GM12875 (cell line): ENCODE results near the gene TNFAIP6.

Source experiments
- H3K4me3 ChIP-seq: one replicate; pipeline ENCODE4 v1.5.1; 2011; ENCODE audit warnings: low read depth, low read length, control low read depth
- TF ChIP-seq, protein P1 (sequence below): IDR thresholded peaks from 2 replicates; pipeline ENCODE4 v1.5.1; 2011; ENCODE audit warnings: low read depth, mild to moderate bottlenecking, control low read depth, inconsistent platforms, low read length, moderate library complexity, borderline replicate concordance; ENCODE audit not compliant: insufficient read depth

Gene TNFAIP6

DNA sequence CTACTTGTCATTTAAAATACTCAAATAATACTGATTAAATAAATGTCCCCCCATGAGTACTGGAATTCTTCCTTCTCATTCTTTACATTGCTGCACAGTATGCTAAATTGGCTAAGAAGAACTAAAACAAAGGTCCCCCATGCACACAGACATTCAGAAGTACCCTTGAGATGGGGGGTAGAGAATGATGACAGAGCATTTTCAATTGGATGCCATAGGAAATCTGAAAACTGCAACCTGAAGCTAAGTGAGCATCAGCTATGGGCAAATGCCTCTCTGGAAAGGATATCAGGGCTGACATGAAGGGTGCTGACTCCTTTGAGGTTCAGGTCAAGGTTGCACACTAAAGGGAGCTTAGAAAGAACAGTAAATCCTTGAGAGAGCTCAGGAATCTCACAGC, 10.1 kb upstream of the TNFAIP6 start:
- no peak overlapping the region for H3K4me3 ChIP-seq
- TF ChIP-seq, protein P1, sequence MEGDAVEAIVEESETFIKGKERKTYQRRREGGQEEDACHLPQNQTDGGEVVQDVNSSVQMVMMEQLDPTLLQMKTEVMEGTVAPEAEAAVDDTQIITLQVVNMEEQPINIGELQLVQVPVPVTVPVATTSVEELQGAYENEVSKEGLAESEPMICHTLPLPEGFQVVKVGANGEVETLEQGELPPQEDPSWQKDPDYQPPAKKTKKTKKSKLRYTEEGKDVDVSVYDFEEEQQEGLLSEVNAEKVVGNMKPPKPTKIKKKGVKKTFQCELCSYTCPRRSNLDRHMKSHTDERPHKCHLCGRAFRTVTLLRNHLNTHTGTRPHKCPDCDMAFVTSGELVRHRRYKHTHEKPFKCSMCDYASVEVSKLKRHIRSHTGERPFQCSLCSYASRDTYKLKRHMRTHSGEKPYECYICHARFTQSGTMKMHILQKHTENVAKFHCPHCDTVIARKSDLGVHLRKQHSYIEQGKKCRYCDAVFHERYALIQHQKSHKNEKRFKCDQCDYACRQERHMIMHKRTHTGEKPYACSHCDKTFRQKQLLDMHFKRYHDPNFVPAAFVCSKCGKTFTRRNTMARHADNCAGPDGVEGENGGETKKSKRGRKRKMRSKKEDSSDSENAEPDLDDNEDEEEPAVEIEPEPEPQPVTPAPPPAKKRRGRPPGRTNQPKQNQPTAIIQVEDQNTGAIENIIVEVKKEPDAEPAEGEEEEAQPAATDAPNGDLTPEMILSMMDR, result no peak

DNA sequence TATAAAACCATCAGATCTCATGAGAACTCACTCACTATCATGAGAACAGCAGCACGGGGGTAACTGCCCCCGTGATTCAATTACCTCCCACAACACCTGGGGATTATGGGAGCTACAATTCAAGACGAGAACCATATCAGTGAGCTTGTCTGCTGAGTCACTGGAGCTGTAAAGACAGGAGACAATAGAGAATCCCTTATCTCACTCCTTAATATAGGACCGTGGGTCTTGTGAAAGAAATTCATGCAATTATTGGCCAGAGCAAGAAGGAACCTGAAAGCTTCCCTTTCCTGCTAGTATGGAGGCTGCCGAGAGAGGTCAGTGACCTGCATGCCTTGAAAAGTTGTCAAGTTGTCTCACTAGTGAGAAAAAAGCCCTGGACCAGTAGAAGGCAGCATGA, 9.5 kb upstream of the TNFAIP6 start:
- TF ChIP-seq, protein P1, result no peak
- H3K4me3 ChIP-seq, result no peak overlapping the region

DNA sequence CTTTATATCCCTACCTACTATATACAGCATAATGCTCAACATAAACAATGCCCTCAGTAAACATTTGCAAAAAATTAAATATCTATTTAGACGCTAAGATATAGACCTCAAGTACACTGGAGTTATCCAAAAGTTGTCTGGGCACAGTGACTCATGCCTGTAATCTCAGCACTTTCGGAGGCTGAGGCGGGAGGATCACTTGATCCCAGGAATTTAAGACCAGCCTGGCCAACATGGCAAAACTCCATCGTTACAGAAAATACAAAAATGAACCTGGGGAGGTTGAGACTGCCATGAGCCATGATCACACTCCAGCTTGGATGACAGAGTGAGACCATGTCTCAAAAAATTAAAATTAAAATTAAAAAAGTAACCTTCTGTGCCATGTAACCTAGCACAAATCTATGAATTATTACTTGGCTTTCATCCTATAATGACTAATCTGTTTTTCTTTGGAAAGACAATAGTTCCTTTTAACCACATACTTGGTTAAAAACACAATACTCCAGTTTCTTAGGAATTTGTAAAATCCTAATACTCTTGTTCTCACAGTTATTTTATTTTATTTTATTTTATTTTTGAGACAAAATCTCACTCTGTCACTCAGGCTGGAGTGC, 6.7 kb upstream of the TNFAIP6 start:
- TF ChIP-seq, protein P1, result no peak
- H3K4me3 ChIP-seq, result no peak overlapping the region

- H3K4me3 ChIP-seq, result no peak overlapping the region
- TF ChIP-seq, protein P1, result no peak
Observed at GRCh38 chr2:151353995-151354394, 3.4 kb upstream of the TNFAIP6 start.

GRCh38 chr2:151354807-151355206, 2.6 kb upstream of the TNFAIP6 start:
- TF ChIP-seq, protein P1, result no peak
- no peak overlapping the region for H3K4me3 ChIP-seq

GRCh38 chr2:151358166-151358970, 976 bp downstream of the TNFAIP6 start:
- TF ChIP-seq, protein P1, result no peak
- H3K4me3 ChIP-seq, result no peak overlapping the region
